ENCODE data around the gene TNS2. TPM values are rescaled to one million over a fixed set of nuclear protein-coding genes. Genes with fewer than 3 reads are reported as not detected.

The TNS2 gene
- polyA plus RNA-seq, 1 experiment = 73.9 TPM

DNA sequence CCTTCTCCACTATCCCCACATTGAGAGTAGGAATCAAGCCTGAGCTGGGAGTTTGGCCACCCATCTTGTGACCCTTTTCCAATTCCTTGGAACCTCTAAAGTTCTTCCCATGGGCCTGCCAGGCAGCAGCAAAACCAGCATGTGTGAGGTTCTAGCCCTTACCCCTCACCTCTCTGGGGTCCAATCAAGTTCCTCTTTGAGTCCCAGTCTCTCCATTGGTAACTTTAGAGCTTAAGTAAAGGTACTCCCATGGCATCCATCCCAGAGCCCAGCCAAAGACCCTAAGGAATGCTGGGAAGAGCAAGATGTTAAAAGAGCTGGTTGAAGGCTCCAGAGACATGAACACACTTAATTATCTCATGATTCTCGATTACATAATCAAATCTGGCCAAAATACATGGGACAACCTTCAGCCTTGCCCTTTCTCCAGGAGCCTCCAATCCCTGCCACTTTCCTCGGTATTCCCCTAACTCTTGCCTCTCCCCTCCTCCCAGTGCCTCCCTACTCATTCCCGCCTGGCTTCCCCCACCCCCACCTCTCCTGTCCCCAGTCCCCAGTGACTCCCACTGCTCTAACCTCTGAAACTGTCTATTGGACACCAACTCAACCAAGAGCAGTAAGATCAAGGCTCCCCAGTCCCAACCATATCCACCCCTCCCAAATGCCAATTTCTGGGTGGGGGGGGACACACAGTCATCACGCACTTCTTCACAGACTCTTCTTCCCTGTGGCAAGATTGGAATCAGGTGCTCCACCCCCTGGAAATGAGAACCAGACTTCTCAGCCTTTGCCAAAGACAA is 4.8 kb upstream of the TNS2 start:
- H3K4me3 ChIP-seq (ENCODE audit: low read depth, low read length) = no peak overlapping the region
- CTCF ChIA-PET = interaction anchor here (0.8 to 16.5 kb wide), 4 partner anchors 9 to 52 kb away, joined by 3 to 285 read pairs (median 10); partner anchors contain the start of gene IGFBP6
- TF ChIP-seq CTCF (IDR thresholded peaks at IDR 0.05; ENCODE audit: insufficient read depth, low read depth, low read length) = no peak
- POLR2A ChIA-PET = no interaction called here
- peaks cover 1% of the 10 kb centered on the region; the same call in 1 of the 2 replicates for H3K36me3 ChIP-seq (ENCODE audit: control insufficient read depth, insufficient read depth, low read length)
- no peaks in the 10 kb centered on the region for H3K27me3 ChIP-seq (ENCODE audit: control insufficient read depth, insufficient read depth, low read length)
- DNase-seq (ENCODE audit: low read depth) = no peak

GRCh38 chr12:53045696-53046045 is 4.2 kb upstream of the TNS2 start:
- no peak for TF ChIP-seq CTCF (IDR thresholded peaks at IDR 0.05; ENCODE audit: insufficient read depth, low read depth, low read length)
- no peak for DNase-seq (ENCODE audit: low read depth)
- ChIA-PET POLR2A (no interaction called here), CTCF (interaction anchor here (3.7 to 16.5 kb wide), 2 partner anchors 8 to 23 kb away, joined by 17 to 285 read pairs; no protein-coding TSS in a partner anchor)
- Histone ChIP-seq H3K4me3 (ENCODE audit: low read depth, low read length) (peak overlapping the region; percentile 52), H3K36me3 (ENCODE audit: control insufficient read depth, insufficient read depth, low read length) (peaks cover 1% of the 10 kb centered on the region; the same call in 1 of the 2 replicates), H3K27me3 (ENCODE audit: control insufficient read depth, insufficient read depth, low read length) (no peaks in the 10 kb centered on the region)

DNA sequence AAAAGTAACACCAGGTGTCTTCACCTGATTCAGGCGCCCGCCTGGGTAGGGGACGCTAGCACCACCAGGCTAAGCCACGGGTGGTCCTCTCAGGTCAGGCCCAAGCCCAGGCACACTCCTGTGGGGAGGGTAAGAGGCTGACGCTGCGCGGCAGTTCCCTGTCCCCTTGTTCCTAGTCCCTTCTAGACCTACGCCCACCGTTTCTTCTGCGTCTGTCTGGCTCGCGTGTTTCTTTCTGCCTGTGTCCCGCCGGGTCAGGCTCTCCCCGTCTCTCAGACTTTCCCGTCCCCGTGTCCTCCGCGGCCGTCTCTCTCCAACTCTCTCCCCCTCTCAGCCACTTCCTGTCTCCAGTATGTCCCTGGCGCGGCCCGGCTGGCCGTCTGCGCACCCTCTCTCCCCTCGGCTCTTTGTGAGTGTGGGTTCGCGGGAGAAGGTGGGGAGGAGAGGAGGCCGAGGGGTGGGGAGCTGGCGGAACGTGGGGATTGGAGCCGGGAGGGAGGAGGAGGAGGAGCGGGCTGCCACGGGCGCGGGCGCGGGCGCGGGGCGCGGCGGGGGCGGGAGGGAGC is 3.1 kb upstream of the TNS2 start:
- Histone ChIP-seq H3K4me3 (ENCODE audit: low read depth, low read length) (peak overlapping the region; percentile 52), H3K36me3 (ENCODE audit: control insufficient read depth, insufficient read depth, low read length) (peaks cover 2% of the 10 kb centered on the region), H3K27me3 (ENCODE audit: control insufficient read depth, insufficient read depth, low read length) (no peaks in the 10 kb centered on the region)
- DNase-seq (ENCODE audit: low read depth) = peak; percentile 64
- no peak for TF ChIP-seq CTCF (IDR thresholded peaks at IDR 0.05; ENCODE audit: insufficient read depth, low read depth, low read length)
- ChIA-PET POLR2A (interaction anchor here (1.0 to 3.8 kb wide), 4 partner anchors 25 to 41 kb away, joined by 3 to 17 read pairs (median 9); partner anchors contain the start of genes EIF4B and SPRYD3), CTCF (interaction anchor here (0.7 to 16.5 kb wide), 12 partner anchors 9 to 151 kb away, joined by 3 to 285 read pairs (median 4); partner anchors contain the start of genes CSAD, EIF4B, IGFBP6 and SOAT2)

- no peak for DNase-seq (ENCODE audit: low read depth)
- Histone ChIP-seq H3K27me3 (ENCODE audit: control insufficient read depth, insufficient read depth, low read length) (no peaks in the 10 kb centered on the region), H3K36me3 (ENCODE audit: control insufficient read depth, insufficient read depth, low read length) (peaks cover 7% of the 10 kb centered on the region), H3K4me3 (ENCODE audit: low read depth, low read length) (peak overlapping the region; percentile 38)
- POLR2A ChIA-PET = interaction anchor here (0.7 to 3.8 kb wide), 5 partner anchors 24 to 149 kb away, joined by 3 to 17 read pairs (median 8); partner anchors contain the start of genes EIF4B and SPRYD3
- CTCF ChIA-PET = interaction anchor here (0.5 to 16.5 kb wide), 18 partner anchors 10 to 243 kb away, joined by 3 to 285 read pairs (median 3); partner anchors contain the start of genes CSAD, EIF4B, SOAT2 and SPRYD3
- 0 out of 2 replicates have a peak, but pooled peaks have one; percentile 2 for TF ChIP-seq CTCF (IDR thresholded peaks at IDR 0.05; ENCODE audit: insufficient read depth, low read depth, low read length)
Observed at GRCh38 chr12:53047221-53048032, 2.4 kb upstream of the TNS2 start.
